GM12891 (cell line): ENCODE results near the gene KLHL36.

Source experiments
- POLR2A ChIP-seq: IDR thresholded peaks from 2 replicates; pipeline ENCODE4 v1.6.1; 2011; ENCODE audit warnings: low read depth, low read length, control low read depth
- POLR2AphosphoS5 ChIP-seq: IDR thresholded peaks from 2 replicates; pipeline ENCODE4 v1.6.1; 2011; ENCODE audit warnings: low read depth, low read length, control low read depth
- TAF1 ChIP-seq: IDR thresholded peaks from 2 replicates; pipeline ENCODE4 v1.6.1; 2011; ENCODE audit warnings: low read depth, low read length, control low read depth

GRCh38 chr16:84618581-84619460, 29.5 kb upstream of the KLHL36 start:
- TF ChIP-seq POLR2A (no peak), POLR2AphosphoS5 (no peak), TAF1 (no peak)
